Pancreas (tissue), 10 donors: ENCODE results near the gene MARF1. TPM values are rescaled to one million over a fixed set of nuclear protein-coding genes. Genes with fewer than 3 reads are reported as not detected.
"Not testable (repeated sequence)": the region's sequence is repeated elsewhere in the genome, so short reads cannot be mapped to it uniquely, and the experiment has no call there.

Experiments used
- ATAC-seq, 4 donors: fragments of 200-7000 bp; cut with Tn5 transposase; one replicate each; pipeline versions ENCODE4 v1.8.0 to v1.9.1; 2020; ENCODE audit warnings: mild to moderate bottlenecking in 4 of 4, moderate library complexity in 4 of 4
- DNase-seq, 6 donors: peaks; one replicate each; pipeline ENCODE4 v3.0.0-alpha.2; 2020
- FAIRE-seq: peaks from 2 replicates; lab custom pipeline; 2012; peaks lifted over from hg19 to GRCh38; lab: Jason Lieb, UNC
- H3K27ac ChIP-seq, 4 donors: fragments of 200-600 bp; sonication (generic); 1 replicate in 3 of 4; 2 replicates in 1 of 4; pipeline versions ENCODE4 v1.5.0 to v1.8.0; 2020
- H3K27me3 ChIP-seq, 4 donors: fragments of 200-600 bp; one replicate each; pipeline ENCODE4 v1.8.0; 2021
- H3K36me3 ChIP-seq, 3 donors: fragments of 200-600 bp; sonication (generic) in 1 of 3; one replicate each; pipeline versions ENCODE4 v1.5.0 to v1.8.0; 2020 to 2021
- H3K4me1 ChIP-seq, 3 donors: fragments of 200-600 bp; one replicate each; pipeline ENCODE4 v1.8.0; 2021
- H3K4me3 ChIP-seq, 4 donors: fragments of 200-600 bp; sonication (generic) in 2 of 4; one replicate each; pipeline versions ENCODE4 v1.5.0 to v1.8.0; 2020 to 2021
- H3K9me3 ChIP-seq, 4 donors: fragments of 200-600 bp; one replicate each; pipeline ENCODE4 v1.8.0; 2021
- CTCF ChIP-seq, 4 donors: fragments of 200-600 bp; sonication (generic) in 3 of 4; IDR thresholded peaks; one replicate each; pipeline versions ENCODE4 v1.5.0 to v1.8.0; 2021; ENCODE audit warnings: antibody characterized with exemption in 4 of 4
- WGBS, 2 donors: extraction: QIAGEN DNeasy Blood & Tissue Kit; methylation state at CpG; one replicate each; pipeline ENCODE4 v1.1.7; 2013; 5-methylcytosine and 5-hydroxymethylcytosine counted together
- intact Hi-C, 3 donors: fragments of 100-400 bp; cut with DNase I; formaldehyde crosslinking; loops; one replicate each; pipeline versions ENCODE4 v1.11.1 to v1.14.2; 2022
- polyA plus RNA-seq, 2 donors: library from polyadenylated mRNA; stranded (reverse); fragments of 200-250 nt; gene quantifications; one replicate each; pipeline ENCODE4 v1.2.3, GENCODE V29; 2013
- total RNA-seq, 6 donors: library from RNA; stranded (reverse); fragmentation: NEBNext Ultra II Directional in 4 of 6; extraction: Animal tissue kit (Norgen Biotek cat#: 25700) in 4 of 6; gene quantifications; one replicate each; pipeline versions ENCODE4 v1.2.1 to v1.2.4, GENCODE V29; 2021 to 2023
- donor health status: healthy with polysubstance abuse.
- donor health status: DM: no; HTN: no; CAD: no; lungs with moderate emphysema.
- donor health status: DM: no; HTN: no; CAD: no.
- donor health status: control.
- donor health status: control.
- donor health status: Bipolar disorder and iron deficiency.
- donor health status: DM: yes; HTN: yes; CAD: no.
- donor health status: DM: no; HTN: no; CAD: no.
- donor health status: DM: no; HTN: no; CAD: no.
- donor health status: DM: yes; HTN: yes; CAD: no.

Gene MARF1
- total and polyA plus RNA-seq, 8 donors, result 17.3 to 65.3 (median 41.3) TPM

GRCh38 chr16:15572329-15573001 lies 70.5 kb downstream of the MARF1 start:
- Histone ChIP-seq H3K9me3 (no peaks in the 10 kb centered on the region), H3K4me3 (no peak overlapping the region), H3K27ac (no peak overlapping the region), H3K4me1 (no peaks in the 10 kb centered on the region), H3K36me3 (no peaks in the 10 kb centered on the region), H3K27me3 (no peaks in the 10 kb centered on the region)
- 51 to 63% methylated on average over 9 of the region's 9 CpGs for WGBS, 2 donors
- no peak for DNase-seq
- no peak for FAIRE-seq
- TF ChIP-seq CTCF (IDR thresholded peaks at IDR 0.05), result no peak
- ATAC-seq, result peak in 2 of 4 donors; percentile 36 to 37
- intact Hi-C loops, result no loop called here

GRCh38 chr16:15571557-15571956 lies 71.4 kb downstream of the MARF1 start:
- Histone ChIP-seq H3K27me3 (no peaks in the 10 kb centered on the region), H3K36me3 (no peaks in the 10 kb centered on the region), H3K9me3 (no peaks in the 10 kb centered on the region), H3K27ac (no peak overlapping the region), H3K4me1 (no peaks in the 10 kb centered on the region), H3K4me3 (no peak overlapping the region)
- no peak for TF ChIP-seq CTCF (IDR thresholded peaks at IDR 0.05)
- 93 to 95% methylated on average over 6 of the region's 6 CpGs for WGBS, 2 donors
- FAIRE-seq (no peak), ATAC-seq (no peak), DNase-seq (no peak)
- intact Hi-C loops, result no loop called here

DNA sequence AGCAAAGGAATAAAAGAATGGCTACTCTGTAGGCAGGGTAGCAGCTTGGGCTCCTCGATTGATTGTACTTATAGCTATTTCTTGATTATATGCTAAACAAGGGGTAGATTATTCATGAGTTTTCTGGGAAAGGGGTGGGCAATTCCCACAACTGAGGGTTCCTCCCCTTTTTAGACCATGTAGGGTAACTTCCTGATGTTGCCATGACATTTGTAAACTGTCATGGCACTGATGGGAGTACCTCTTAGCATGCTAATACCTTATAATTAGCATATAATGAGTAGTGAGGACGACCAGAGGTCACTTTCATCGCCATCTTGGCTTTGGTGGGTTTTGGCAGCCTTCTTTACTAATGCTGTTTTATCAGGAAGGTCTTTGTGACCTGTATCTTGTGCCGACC lies 72.3 kb downstream of the MARF1 start:
- H3K27me3 ChIP-seq, H3K9me3 ChIP-seq, H3K4me3 ChIP-seq, ATAC-seq, H3K36me3 ChIP-seq, intact Hi-C loops, FAIRE-seq, H3K27ac ChIP-seq, DNase-seq, H3K4me1 ChIP-seq: not testable (repeated sequence)
- WGBS, 2 donors, result 78 to 81% methylated on average over 4 of the region's 4 CpGs

DNA sequence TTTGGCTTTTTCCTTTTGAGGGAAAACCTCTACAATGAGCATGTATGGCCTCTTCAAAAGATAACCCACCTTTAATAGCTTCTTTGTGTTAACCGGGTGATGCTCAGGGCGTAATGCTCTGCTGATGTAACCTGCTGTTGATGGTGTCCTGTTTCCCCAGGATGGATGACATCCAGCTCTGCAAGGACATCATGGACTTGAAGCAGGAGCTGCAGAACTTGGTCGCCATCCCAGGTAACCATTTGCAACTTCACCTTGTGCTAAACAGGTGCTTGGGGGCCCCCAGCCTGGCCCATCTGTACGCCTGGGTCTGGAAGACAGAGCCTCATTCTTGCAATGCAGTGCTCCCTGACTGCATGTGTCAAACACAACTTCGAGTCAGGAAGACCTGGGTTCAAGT lies 75.1 kb downstream of the MARF1 start:
- no peak for TF ChIP-seq CTCF (IDR thresholded peaks at IDR 0.05)
- no peak overlapping the region for H3K4me3 ChIP-seq
- intact Hi-C loops, result no loop called here
- no peaks in the 10 kb centered on the region for H3K4me1 ChIP-seq
- H3K9me3 ChIP-seq, result no peaks in the 10 kb centered on the region
- no peak overlapping the region for H3K27ac ChIP-seq
- WGBS, 2 donors, result 94 to 97% methylated on average over 5 of the region's 5 CpGs
- H3K36me3 ChIP-seq, result no peaks in the 10 kb centered on the region
- FAIRE-seq, result no peak
- no peaks in the 10 kb centered on the region for H3K27me3 ChIP-seq
- no peak for DNase-seq
- no peak for ATAC-seq

GRCh38 chr16:15566095-15566494 lies 76.9 kb downstream of the MARF1 start:
- ATAC-seq (no peak), DNase-seq (no peak), FAIRE-seq (no peak)
- Histone ChIP-seq H3K9me3 (no peaks in the 10 kb centered on the region), H3K4me1 (no peaks in the 10 kb centered on the region), H3K27ac (no peak overlapping the region), H3K4me3 (no peak overlapping the region), H3K36me3 (no peaks in the 10 kb centered on the region), H3K27me3 (no peaks in the 10 kb centered on the region)
- WGBS, 2 donors, result 91 to 94% methylated on average over 2 of the region's 2 CpGs
- intact Hi-C loops, result no loop called here
- no peak for TF ChIP-seq CTCF (IDR thresholded peaks at IDR 0.05)
